ENCODE measurements around the gene IPO13.

DNA sequence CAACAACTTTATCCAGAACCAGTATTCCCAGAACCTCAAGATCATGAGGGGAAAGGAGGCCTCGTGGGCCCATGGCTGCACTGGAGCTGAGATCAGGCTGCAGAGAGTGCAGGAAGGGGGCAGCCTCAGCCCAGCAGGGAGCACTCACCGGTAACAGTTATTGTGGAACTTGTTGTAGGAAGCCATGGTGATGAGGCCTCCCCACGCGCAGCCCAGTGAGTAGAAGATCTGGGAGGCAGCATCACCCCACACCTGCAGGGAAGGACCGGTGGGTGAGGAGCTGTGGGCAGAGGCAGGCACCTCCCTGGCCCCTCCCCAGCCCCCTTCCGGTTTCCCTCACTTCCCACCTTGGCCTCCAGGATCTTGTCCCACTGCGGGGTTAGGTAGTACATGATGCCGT lies 55.4 kb downstream of the IPO13 start:
- TF ChIP-seq, protein P1, sequence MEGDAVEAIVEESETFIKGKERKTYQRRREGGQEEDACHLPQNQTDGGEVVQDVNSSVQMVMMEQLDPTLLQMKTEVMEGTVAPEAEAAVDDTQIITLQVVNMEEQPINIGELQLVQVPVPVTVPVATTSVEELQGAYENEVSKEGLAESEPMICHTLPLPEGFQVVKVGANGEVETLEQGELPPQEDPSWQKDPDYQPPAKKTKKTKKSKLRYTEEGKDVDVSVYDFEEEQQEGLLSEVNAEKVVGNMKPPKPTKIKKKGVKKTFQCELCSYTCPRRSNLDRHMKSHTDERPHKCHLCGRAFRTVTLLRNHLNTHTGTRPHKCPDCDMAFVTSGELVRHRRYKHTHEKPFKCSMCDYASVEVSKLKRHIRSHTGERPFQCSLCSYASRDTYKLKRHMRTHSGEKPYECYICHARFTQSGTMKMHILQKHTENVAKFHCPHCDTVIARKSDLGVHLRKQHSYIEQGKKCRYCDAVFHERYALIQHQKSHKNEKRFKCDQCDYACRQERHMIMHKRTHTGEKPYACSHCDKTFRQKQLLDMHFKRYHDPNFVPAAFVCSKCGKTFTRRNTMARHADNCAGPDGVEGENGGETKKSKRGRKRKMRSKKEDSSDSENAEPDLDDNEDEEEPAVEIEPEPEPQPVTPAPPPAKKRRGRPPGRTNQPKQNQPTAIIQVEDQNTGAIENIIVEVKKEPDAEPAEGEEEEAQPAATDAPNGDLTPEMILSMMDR (conservative IDR thresholded peaks at IDR 0.05 in 1 of 2, IDR thresholded peaks at IDR 0.05 in 1 of 2; ENCODE audit: extremely low read depth in 1 of 2, insufficient read depth in 1 of 2, low read depth in 1 of 2, low read length in 2 of 2) = no peak
- no peak for TF ChIP-seq EZH2 (IDR thresholded peaks at IDR 0.05; ENCODE audit: borderline replicate concordance, low read length)
